Fibroblast of skin of left quadriceps (primary cell): Measurements from ENCODE around the gene PTGER3.

Experiments
- DNase-seq, 2 experiments: peaks; one replicate each; pipeline ENCODE4 v3.0.0-alpha.2; 2013; ENCODE audit warnings: low read depth in 2 of 2

PTGER3 gene

DNA sequence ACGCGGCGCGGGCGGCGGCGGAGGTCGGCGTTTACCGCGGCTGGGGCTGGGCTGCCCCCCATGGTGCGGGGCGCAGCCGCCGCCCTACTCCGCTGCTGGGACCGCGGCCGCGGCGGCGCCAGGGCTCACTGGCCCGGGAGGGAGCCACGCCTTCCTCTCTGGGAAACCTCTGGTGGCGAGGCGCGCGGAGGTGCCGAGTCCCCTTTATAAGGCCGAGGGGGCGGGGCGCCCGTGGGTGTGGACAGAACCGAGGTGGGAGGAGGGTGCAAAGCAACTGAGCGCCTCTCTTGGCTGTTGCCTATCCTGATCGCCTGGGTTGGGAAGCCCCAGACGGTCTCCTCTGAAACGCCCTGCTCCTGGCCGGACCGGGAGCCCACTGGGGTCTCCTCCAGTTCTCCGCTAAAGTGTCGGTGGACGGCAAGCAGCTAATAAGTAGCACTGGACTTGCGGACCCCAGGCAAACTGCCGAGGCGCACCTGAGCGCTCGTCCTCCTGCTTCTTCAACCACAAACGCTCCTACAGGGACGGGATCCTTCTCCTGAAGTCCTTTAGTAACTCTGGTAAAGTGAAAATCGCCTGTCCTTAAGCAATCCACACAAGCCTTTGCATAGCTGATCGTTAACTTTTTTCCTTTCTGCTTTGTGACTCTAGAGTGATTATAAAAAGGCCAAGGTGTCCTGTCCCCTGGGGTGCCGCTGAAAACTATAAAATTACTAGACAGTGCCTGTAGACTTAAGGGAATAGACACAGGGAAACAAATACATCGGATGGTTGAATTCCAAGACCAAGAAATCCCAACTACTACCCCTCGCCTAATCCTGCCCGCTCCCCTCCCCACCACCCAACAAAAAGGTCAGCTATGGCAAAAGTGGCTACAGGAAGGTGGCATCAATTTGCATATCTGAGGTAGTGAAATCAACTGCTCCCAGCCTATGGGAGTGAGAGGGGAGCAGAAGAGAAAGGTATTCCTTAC is at the start of gene PTGER3:
PTGER3 (minus strand) TSS at position 182 of the 973 bp plus-strand sequence. CDS start 239 bp downstream, outside the sequence.
- DNase-seq = no peak

DNA sequence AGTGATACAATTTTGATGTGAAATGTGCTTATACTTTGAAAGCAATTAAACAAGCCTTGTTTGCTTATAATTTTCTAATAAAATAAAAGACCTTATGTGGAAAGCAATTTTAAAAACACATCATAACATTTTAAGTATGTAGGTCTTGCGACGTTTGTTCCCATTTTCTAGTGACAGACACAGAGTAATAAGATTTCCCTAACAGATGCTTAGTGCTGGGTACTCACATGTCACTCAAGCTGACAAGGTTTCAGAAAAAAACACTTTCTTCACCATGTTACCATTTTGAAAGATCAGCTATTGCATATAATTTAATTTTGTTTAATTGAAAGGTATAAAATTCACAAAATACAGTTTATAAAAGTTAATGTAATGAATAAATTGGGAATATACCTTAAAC is 47.3 kb upstream of the PTGER3 start:
- DNase-seq = no peak

- DNase-seq = no peak
These were observed 46.3 kb upstream of the PTGER3 start for GRCh38 chr1:71093938-71094337.

GRCh38 chr1:71089536-71090270 is 42.1 kb upstream of the PTGER3 start:
- peak; percentile 48 to 51 for DNase-seq

DNA sequence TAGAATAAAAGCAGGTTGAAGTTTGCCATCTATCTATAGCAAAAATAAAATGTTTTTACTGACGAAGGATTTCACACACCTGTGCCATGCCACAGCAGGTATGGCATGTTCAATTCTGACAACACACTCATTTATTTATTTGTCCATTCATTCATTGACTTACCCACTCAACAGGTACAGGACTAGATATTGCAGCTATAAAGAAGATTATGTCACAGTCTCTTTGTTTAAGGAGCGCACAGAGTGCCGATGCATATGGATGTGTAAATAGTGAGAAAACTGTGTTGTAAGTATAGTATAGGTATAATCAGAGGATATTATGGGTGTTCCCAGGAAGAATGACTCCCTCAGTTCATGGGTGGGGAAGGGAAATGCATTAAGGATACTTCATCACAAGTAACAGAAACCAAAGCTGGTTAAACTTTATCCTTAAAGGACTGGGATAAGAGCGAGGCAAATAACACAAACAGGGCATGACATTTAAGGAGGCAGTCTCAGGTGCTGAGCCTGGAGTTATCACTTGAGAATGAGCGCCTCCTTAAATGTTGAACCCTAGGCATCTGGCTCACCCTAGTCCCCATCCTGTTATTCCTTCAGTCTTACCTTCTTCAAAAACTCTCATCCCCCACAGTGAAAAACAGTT is 41.1 kb upstream of the PTGER3 start:
- DNase-seq = no peak

DNA sequence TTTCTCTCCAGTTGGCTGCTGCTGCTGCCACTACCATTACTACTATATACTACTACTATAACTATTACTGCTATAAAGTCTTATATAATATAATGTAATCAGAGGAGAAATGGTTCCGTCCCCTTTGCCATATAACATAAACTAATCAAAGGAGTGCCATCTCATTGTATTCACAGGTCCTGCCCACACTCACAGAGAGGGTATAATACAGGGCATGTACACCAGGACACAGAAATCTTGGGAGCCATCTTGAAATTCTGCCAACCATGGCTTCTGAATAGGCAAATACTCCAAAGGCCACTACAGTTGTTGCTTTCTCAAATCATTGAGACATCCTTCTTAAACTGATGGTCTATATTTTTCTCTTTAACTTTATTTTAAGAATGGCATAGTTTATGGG is 40.1 kb upstream of the PTGER3 start:
- no peak for DNase-seq

GRCh38 chr1:71087060-71087459 is 39.4 kb upstream of the PTGER3 start:
- no peak for DNase-seq

- DNase-seq = peak; percentile 40 to 45
These were observed 38.7 kb upstream of the PTGER3 start for GRCh38 chr1:71086331-71086730.

DNA sequence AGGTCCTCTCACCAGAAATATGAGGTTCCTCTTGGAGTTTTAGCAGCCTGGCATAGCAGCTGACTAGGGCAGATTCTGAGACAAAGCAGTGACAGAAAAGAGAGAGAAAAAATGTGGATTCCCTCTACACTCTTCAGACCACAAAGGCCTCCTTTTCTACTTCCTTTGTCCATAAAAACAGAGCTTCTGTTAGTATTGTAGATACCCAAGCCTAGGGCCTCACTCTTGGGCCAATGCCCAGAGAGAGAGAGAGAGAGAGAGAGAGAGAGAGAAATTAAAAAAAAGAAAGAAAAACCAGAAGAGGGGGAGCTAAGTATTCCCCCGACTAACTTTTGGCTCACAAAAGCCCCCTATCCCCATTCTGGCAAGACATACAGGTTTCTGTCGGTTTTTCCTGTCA is 35.7 kb upstream of the PTGER3 start:
- DNase-seq = no peak

DNA sequence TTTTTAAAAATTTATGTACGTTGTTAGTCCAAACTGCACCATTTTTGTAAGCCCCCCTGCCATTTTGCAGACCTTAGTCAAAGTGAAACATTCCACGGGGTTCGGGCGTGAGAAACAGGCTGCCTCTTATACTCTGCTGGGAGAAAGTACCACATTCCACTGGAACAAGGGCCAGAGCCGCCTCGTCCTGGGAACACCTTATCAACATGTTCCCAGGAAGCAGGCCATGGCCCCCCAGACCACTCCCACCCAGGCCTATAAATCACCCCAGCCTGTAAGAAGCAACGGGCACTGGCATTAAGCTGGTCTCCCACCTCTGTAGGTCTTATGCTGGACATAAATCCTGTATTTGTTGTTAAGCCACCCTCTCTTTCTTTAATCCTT is 34.1 kb upstream of the PTGER3 start:
- no peak for DNase-seq

DNA sequence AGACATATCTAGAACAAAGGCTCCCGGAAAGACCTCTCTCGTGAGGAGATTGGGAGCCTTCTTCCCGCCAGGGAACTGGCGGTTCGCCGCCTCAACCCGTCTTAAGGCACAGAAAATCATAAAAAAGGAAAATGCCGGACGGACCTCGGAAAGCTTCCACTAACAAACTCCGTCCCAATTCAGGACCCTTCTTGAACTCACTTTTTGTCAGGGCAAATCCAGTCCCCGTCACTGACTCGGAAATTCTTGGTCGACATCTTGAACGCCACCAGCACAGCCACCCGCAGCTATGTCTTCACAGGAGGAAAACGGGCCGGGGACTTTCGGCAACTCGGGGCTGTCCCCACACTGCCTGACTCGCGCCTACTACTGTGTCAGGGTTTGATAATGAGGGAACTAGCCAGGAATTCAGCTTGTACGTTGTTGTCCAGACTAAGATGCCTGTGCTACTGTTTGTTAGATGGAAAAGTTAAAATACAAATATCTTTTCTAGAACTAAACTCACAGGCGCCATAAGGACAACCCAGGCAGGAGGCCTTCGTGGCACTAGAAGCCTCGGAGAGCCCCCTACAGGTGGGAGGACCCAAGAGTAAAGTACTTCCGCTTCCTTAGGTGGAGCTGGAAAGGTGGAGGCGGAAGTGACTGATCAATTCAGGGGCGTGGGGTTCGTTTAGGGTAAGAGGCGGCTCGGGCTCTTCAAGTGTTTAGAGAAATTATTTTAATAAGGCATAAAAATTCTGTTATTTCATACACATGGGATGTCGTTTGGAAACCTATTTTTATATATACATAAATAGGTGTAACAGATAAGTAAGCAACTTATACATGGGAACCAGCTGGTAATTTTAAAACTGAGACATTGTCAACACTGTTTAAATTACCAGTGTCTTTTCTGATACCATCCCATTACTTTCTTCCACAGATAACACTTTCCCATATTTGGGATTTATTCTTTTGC is 33.4 kb upstream of the PTGER3 start, which contains the start of gene ZRANB2:
ZRANB2 (minus strand) TSS at position 297 of the 958 bp plus-strand sequence; CDS start at position 257, 40 bp downstream.
- peak; percentile 94 for DNase-seq

DNA sequence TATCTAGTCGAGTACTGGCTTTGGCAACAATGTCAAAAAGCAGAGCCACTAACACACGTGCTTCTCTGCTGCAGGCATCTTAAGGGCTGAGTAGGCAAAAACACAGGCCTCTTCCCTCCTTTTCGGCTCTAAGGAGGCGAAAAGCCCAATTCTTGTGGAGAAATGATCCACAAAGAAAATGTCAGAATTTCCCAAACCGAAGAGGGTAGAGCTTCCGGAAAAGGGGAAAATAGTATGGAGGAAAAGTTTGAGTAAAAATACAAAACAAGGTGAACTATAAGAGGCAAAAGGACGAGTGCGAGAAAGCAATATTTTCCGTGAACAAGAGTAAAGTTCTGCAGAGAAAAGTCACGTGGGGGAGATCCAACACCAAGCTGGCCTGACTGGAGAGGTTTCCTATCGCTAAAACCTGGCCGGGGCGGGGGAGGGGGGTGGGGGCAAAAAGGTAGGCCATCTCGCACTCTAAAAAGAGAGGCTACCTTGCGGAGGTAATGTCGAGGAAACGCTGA is 32.7 kb upstream of the PTGER3 start:
- no peak for DNase-seq

DNA sequence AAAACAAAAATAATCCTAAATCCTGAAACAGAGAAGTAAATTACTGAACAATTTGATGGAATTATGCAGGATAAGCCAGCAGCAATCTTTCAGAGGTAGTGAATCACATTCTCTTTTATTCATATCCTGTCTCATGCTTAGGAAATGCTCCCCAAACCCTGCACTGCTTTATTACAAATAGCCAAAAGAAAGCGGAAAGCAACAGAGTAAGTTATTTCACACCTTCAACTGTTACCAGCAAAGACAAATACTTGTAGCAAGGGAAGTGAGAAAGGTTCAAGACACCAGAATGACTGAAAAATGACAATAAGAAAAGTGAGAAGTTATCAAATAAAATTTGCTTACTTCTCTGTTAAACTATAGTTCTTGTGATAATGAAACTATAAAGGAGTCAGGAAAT is 27.1 kb upstream of the PTGER3 start:
- DNase-seq = no peak

GRCh38 chr1:71072273-71072672 is 24.7 kb upstream of the PTGER3 start:
- DNase-seq = no peak

DNA sequence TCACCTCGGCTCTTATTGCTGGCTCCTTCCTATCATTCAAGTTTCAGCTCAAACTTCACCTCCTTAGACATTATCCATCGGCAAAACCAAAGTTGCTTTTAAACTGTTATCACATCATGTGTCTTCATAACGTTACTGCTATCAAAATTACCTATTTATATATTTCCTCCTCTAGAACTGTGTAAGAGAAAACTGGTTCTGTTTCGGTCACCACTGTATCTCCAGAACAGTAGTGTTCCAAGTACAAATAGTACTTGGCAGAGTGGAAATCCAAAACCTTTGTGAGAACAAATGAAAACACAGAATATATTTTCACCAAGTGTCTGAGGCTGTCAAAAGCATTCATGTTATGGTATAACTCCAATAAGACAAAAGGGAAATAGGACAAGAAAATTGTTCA is 24.1 kb upstream of the PTGER3 start:
- DNase-seq = no peak

DNA sequence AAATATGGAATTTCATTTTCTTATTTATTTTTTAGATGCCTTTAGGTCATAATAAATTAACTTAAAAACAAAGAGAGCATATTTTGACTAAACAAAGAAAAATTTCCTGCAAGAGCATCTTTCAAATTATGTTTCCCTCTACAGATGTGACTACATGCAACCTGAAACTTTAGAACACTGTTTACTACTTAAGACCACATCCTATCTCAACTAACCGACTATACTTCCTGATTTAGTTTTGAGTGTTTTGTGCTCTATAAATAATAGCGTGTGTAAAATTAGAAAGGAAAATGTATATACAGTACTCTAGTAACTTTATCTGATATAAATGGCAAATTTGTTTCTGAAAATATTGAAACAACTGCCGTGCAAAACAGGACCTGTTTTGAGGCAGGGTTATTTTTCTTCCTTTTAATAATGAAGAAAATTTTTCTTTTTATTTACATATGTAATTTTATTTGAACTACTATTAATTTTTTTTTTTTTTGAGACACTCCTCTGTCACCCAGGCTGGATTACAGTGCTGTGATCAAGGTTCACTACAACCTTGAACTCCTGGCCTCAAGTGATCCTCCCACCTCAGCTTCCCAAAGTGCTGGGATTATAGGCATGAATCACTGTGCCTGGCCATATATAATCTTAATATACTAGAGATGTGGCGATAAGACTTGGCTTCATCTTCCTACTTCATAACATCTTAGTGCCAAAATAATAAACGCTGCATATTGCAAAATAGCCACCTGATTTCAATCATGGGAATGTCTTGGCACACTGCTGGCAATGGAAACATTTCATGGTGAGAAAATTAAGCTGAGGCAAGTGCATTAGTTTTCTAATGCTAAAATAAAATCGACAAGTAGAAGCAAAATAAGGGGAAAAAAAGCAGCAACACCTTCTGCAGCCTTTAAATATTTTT is 21.0 kb upstream of the PTGER3 start:
- DNase-seq = no peak

DNA sequence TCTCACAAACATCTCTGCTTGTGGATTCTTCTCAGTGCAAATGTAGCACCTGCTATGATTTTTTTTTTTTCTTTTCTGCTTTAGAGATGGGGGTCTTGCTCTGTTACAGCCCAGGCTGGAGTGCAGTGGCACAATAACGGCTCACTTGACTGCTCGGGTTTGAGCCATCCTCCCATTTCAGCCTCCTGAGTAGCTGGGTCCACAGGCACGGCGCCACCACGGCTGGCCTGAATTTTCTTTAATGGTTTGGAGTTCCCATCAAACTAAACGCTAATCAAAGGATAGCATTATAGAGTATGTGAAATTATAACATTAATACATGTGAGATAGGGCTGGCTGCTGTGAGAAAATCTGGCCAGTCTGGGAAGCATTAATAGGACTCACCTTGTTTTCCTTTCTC is 7.2 kb upstream of the PTGER3 start:
- DNase-seq = no peak

GRCh38 chr1:71054281-71054731 is 6.7 kb upstream of the PTGER3 start:
- no peak for DNase-seq

DNA sequence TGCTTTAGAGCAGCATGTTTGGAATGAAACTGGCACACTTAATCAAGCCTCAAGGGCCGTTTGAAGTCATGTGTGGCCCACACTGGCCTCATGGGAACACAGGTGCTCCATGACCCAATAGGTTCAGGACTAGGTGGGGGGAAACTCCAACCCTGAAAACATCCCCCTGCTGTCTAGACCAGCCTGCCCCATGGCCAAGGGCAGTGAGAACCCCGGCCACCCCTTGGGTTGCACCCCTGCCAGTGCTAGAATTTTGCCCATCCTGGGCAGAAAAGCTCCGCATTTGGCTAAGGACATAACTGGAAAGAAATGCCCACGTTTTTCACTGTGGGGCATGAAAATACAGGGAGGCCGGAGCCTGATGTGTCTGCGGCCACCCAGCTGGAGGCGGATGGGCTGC is 6.1 kb upstream of the PTGER3 start:
- no peak for DNase-seq

DNA sequence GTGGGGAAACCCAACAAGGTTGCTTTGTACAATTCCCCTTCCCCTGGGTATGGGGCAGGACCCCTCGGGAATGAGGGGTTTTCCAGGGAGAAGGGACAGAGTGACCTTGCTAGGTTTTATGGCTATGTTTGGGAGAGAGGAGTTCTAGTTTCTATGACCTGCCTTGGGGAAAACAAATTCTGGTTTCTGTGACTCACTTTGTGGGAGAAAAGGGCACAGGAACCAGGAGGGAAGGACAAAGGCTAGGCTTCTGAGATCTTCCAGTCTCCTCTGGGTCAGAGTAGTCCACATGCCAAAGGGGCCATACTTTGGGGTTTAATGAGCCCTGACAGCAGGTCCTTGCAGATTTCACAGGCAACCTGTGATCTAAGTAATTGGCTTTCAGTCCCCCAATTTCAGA is 5.5 kb upstream of the PTGER3 start:
- DNase-seq = no peak
